Neural progenitor cell (in vitro differentiated cells): ENCODE measurements around the gene HCFC1. TPM values are rescaled to one million over a fixed set of nuclear protein-coding genes. Genes with fewer than 3 reads are reported as not detected.

Experiments used
- DNase-seq: peaks from one replicate; pipeline ENCODE4 v3.0.0-alpha.2; 2016; ENCODE audit warnings: low spot score
- H2AFZ ChIP-seq: fragments of 200-600 bp; sonication (generic); replicated peaks from 2 replicates; pipeline ENCODE4 v1.6.1; 2016; ENCODE audit warnings: antibody characterized with exemption
- H3F3A ChIP-seq: fragments of 200-600 bp; sonication (generic); 2 replicates; pipeline ENCODE4 v1.6.1; 2016; ENCODE audit warnings: antibody characterized with exemption, low read depth
- H3K27ac ChIP-seq: fragments of 200-600 bp; sonication (generic); 2 replicates; pipeline ENCODE4 v1.5.1; 2016; ENCODE audit warnings: mild to moderate bottlenecking
- H3K27me3 ChIP-seq: fragments of 200-600 bp; sonication (generic); 2 replicates; pipeline ENCODE4 v1.6.1; 2016; ENCODE audit warnings: mild to moderate bottlenecking, moderate library complexity
- H3K36me3 ChIP-seq: fragments of 200-600 bp; sonication (generic); 2 replicates; pipeline ENCODE4 v1.5.1; 2016
- H3K4me1 ChIP-seq: fragments of 200-600 bp; sonication (generic); 2 replicates; pipeline ENCODE4 v1.6.1; 2016; ENCODE audit warnings: mixed run types
- H3K4me2 ChIP-seq: fragments of 200-600 bp; sonication (generic); 2 replicates; pipeline ENCODE4 v1.6.1; 2016
- H3K4me3 ChIP-seq: fragments of 200-600 bp; sonication (generic); 2 replicates; pipeline ENCODE4 v1.5.1; 2016
- H3K79me2 ChIP-seq: fragments of 200-600 bp; sonication (generic); 2 replicates; pipeline ENCODE4 v1.6.1; 2016; ENCODE audit warnings: low read depth
- H3K9ac ChIP-seq: fragments of 200-600 bp; sonication (generic); 2 replicates; pipeline ENCODE4 v1.6.1; 2016
- H3K9me3 ChIP-seq: fragments of 200-600 bp; sonication (generic); 2 replicates; pipeline ENCODE4 v1.5.1; 2016; ENCODE audit warnings: low read depth
- H4K20me1 ChIP-seq: fragments of 200-600 bp; sonication (generic); 2 replicates; pipeline ENCODE4 v1.6.1; 2016; ENCODE audit warnings: low read depth
- H3K27ac Mint-ChIP-seq: 3 replicates; pipeline ENCODE4 v1.8.0; 2021; ENCODE audit warnings: mixed read lengths
- H3K27me3 Mint-ChIP-seq: 2 replicates; pipeline ENCODE4 v1.8.0; 2022; ENCODE audit warnings: low read depth, mild to moderate bottlenecking, inconsistent platforms, moderate library complexity, mixed read lengths; ENCODE audit not compliant: insufficient read depth
- H3K36me3 Mint-ChIP-seq: 3 replicates; pipeline ENCODE4 v1.8.0; 2021; ENCODE audit warnings: mixed read lengths
- H3K4me1 Mint-ChIP-seq: 3 replicates; pipeline ENCODE4 v1.8.0; 2021; ENCODE audit warnings: mixed read lengths
- H3K4me3 Mint-ChIP-seq: 3 replicates; pipeline ENCODE4 v1.8.0; 2021; ENCODE audit warnings: mild to moderate bottlenecking, moderate library complexity, mixed read lengths
- H3K9me3 Mint-ChIP-seq: 3 replicates; pipeline ENCODE4 v1.8.0; 2020; ENCODE audit warnings: mixed read lengths
- EZH2 ChIP-seq: fragments of 200-600 bp; sonication (generic); IDR thresholded peaks from 2 replicates; pipeline ENCODE4 v1.6.1; 2017; ENCODE audit warnings: antibody characterized with exemption, mild to moderate bottlenecking, moderate library complexity
- EZH2phosphoT487 ChIP-seq: fragments of 200-600 bp; sonication (generic); IDR thresholded peaks from 2 replicates; pipeline ENCODE4 v1.6.1; 2017; ENCODE audit warnings: antibody characterized with exemption
- total RNA-seq: library from RNA; depleted of rRNA; stranded (reverse); fragments of >200 nt; gene quantifications from 2 replicates; pipeline ENCODE4 v1.2.3, GENCODE V29; 2015; ENCODE audit warnings: low replicate concordance
- TF ChIP-seq, protein P1 (sequence below): fragments of 200-600 bp; sonication (generic); IDR thresholded peaks from 2 replicates; pipeline ENCODE4 v1.5.1; 2017; ENCODE audit warnings: antibody characterized with exemption, mild to moderate bottlenecking

Gene HCFC1
- total RNA-seq, 1 donor from 2014 or later: 20.7 TPM

DNA sequence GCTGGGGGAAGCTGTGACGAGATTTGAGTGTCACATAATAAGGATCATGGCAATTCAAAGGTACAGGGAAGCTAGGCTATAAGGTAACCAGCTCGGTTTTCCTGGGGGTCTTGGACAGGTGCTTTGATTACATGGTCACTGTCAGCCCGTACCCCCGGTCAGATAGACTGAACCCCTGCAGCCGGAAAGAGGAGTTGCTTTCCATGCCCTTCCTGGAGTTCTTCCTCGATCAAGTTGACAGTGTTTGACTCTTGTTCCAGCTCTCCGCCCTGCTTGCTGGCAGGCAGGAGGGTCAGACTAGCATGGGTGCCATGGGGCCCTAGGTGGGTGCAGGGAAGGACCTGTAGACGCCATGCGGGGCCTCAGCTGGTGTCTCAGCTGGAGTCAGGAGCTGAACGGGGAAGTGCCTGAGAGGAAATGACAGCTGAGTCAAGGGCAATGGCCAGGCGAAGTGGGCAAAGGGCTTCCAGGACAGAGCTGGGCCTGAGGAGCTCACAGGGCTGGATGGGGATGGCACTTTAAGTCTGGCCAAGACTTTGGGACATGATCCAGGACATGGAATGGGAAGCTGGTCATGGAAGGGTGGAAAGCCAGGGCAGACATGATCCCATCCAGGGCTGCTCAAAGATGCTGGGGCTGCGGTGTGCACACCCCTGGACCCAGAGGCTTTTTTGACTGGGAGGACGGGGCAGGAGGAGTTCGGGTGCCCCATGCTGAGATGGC lies 2.5 kb upstream of the HCFC1 start:
- Mint-ChIP-seq H3K27ac (peak overlapping the region; percentile 53), H3K27me3 (peaks cover 10% of the 10 kb centered on the region), H3K4me3 (peak overlapping the region; percentile 92), H3K9me3 (no peaks in the 10 kb centered on the region), H3K36me3 (peaks cover 4% of the 10 kb centered on the region), H3K4me1 (peaks cover 30% of the 10 kb centered on the region)
- Histone ChIP-seq H4K20me1 (peaks cover 9% of the 10 kb centered on the region), H3K27me3 (no peaks in the 10 kb centered on the region), H3K4me1 (peaks cover 2% of the 10 kb centered on the region), H3K36me3 (no peaks in the 10 kb centered on the region), H2AFZ (no peak overlapping the region), H3K4me2 (peak overlapping the region; percentile 72), H3F3A (peaks cover 35% of the 10 kb centered on the region), H3K79me2 (peaks cover 16% of the 10 kb centered on the region), H3K27ac (no peak overlapping the region), H3K9ac (no peak overlapping the region), H3K9me3 (no peaks in the 10 kb centered on the region), H3K4me3 (no peak overlapping the region)
- TF ChIP-seq, protein P1, sequence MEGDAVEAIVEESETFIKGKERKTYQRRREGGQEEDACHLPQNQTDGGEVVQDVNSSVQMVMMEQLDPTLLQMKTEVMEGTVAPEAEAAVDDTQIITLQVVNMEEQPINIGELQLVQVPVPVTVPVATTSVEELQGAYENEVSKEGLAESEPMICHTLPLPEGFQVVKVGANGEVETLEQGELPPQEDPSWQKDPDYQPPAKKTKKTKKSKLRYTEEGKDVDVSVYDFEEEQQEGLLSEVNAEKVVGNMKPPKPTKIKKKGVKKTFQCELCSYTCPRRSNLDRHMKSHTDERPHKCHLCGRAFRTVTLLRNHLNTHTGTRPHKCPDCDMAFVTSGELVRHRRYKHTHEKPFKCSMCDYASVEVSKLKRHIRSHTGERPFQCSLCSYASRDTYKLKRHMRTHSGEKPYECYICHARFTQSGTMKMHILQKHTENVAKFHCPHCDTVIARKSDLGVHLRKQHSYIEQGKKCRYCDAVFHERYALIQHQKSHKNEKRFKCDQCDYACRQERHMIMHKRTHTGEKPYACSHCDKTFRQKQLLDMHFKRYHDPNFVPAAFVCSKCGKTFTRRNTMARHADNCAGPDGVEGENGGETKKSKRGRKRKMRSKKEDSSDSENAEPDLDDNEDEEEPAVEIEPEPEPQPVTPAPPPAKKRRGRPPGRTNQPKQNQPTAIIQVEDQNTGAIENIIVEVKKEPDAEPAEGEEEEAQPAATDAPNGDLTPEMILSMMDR: no peak
- TF ChIP-seq EZH2 (no peak), EZH2phosphoT487 (no peak)
- DNase-seq: no peak

DNA sequence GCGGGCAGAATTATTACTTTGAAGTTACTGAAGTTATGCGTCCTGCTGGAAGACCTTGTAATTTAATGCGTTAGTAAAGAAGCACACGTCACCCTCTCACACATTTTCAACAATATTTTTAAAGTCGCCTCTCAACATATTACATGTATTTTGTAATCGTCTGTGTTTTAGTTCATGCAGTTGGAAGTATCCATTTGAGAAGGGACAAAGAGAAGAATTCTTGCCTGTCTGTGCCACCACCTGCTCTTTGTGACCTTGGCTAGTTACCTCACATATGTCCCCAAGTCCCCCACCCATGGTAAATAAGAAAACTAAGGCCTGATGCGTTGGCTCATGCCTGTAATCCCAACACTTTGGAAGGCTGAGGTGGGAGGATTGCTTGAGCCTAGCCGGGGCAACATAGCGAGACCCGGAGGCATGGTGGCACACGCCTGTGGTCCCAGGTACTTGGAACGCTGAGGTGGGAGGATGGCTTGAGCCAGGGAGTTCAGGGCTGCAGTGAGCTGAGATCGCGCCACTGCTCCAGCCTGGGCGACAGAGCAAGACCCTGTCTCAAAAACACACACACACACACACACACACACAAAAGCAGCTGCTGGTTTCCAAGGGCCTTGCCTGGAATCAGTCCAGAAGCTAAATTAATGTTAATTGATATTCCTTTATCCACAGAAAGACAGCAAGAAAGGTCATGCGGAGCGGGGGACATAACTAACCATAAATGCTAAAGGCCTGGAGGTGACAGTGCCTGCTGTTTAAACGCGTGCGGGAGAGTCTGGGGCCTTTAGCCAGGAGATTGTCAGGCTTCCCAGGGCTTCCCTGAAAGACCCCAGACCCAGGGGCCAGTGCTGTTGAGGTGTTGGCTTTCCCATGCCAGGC lies 1.7 kb upstream of the HCFC1 start:
- Histone ChIP-seq H3K9ac (peak overlapping the region; percentile 70), H3K79me2 (peaks cover 24% of the 10 kb centered on the region), H4K20me1 (peaks cover 17% of the 10 kb centered on the region), H3K27ac (peak overlapping the region; percentile 100), H3K9me3 (no peaks in the 10 kb centered on the region), H3K4me3 (peak overlapping the region; percentile 80), H3K4me2 (peak overlapping the region; percentile 72), H3K27me3 (no peaks in the 10 kb centered on the region), H3K36me3 (no peaks in the 10 kb centered on the region), H3K4me1 (peaks cover 9% of the 10 kb centered on the region), H3F3A (peaks cover 35% of the 10 kb centered on the region), H2AFZ (no peak overlapping the region)
- DNase-seq: no peak
- TF ChIP-seq EZH2phosphoT487 (no peak), EZH2 (no peak)
- TF ChIP-seq, protein P1: no peak
- H3K27ac Mint-ChIP-seq: peak overlapping the region; percentile 98
- no peaks in the 10 kb centered on the region for H3K9me3 Mint-ChIP-seq
- peak overlapping the region; percentile 92 for H3K4me3 Mint-ChIP-seq
- peaks cover 10% of the 10 kb centered on the region for H3K27me3 Mint-ChIP-seq
- peaks cover 36% of the 10 kb centered on the region for H3K4me1 Mint-ChIP-seq
- H3K36me3 Mint-ChIP-seq: peaks cover 4% of the 10 kb centered on the region

DNA sequence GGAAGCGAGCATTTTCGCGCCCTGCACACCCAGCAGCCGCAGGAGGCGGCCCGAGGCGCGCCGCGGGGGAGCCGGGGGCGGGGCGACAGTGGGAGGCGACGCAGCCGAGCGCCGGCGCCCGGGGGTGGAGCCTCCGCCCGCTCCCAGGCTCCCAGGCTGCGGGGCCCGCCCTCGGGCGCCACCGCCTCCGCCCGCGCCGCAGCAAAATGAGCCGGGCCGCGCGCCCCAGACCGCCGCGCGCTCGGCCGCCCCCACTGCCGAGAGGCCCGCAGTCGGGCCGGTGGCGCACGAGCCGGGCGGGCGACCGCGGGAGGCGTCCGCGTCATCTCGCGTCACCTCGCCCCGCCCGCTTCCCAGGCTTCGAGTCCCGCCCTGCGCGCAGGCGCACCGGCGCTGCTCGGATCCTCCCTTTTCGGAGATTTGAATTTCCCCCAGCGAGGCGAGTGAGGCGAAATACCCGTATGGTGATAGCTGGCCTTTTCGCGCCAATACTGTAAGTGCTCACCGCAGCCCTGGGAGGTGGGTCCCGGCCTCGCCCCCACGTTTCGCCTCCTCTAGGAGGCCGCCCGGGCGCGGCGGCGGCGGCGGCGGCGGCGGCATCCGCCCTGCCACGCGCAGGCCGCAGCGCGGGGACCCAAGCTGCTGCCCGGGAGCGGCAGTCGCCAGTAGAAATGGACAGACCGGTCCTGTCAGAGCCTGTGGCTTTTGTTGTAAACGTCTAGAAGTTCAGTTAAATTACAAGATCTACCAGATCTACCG lies 929 bp upstream of the HCFC1 start, which contains the start of gene TMEM187:
TSS of gene TMEM187 (plus strand) at position 387 of the 759 bp plus-strand sequence. CDS start 9,309 bp downstream, outside the sequence.
- Mint-ChIP-seq H3K9me3 (no peaks in the 10 kb centered on the region), H3K36me3 (peaks cover 4% of the 10 kb centered on the region), H3K4me3 (peak within 1 kb of the TSS; percentile 100), H3K27ac (peak within 1 kb of the TSS; percentile 100), H3K27me3 (peaks cover 18% of the 10 kb centered on the region), H3K4me1 (peaks cover 44% of the 10 kb centered on the region)
- peak within 1 kb of the TSS; percentile 79 for H3K4me2 ChIP-seq
- TF ChIP-seq, protein P1: no peak
- no peak for TF ChIP-seq EZH2
- no peak for TF ChIP-seq EZH2phosphoT487
- peak; percentile 93 for DNase-seq
- peaks cover 32% of the 10 kb centered on the region for H3K79me2 ChIP-seq
- H3K4me3 ChIP-seq: peak within 1 kb of the TSS; percentile 80
- H3K9ac ChIP-seq: peak within 1 kb of the TSS; percentile 98
- H3F3A ChIP-seq: peaks cover 35% of the 10 kb centered on the region
- H3K9me3 ChIP-seq: no peaks in the 10 kb centered on the region
- peak within 1 kb of the TSS; percentile 73 for H2AFZ ChIP-seq
- H3K27ac ChIP-seq: peak within 1 kb of the TSS; percentile 100
- peaks cover 17% of the 10 kb centered on the region for H3K4me1 ChIP-seq
- H3K36me3 ChIP-seq: no peaks in the 10 kb centered on the region
- peaks cover 25% of the 10 kb centered on the region for H4K20me1 ChIP-seq
- H3K27me3 ChIP-seq: no peaks in the 10 kb centered on the region
